OCI-LY7 (cell line): ENCODE results near the gene SH3RF3.

Experiments
- CTCF ChIP-seq: fragments of 200-600 bp; sonication (generic); conservative IDR thresholded peaks from 2 replicates; pipeline ENCODE4 v1.5.1; 2014; ENCODE audit warnings: mild to moderate bottlenecking, antibody characterized with exemption, low read length, moderate library complexity, mixed read lengths
- EZH2phosphoT487 ChIP-seq: fragments of 200-600 bp; sonication (generic); IDR thresholded peaks from 2 replicates; pipeline ENCODE4 v1.6.1; 2018; ENCODE audit warnings: low read depth, borderline replicate concordance, mild to moderate bottlenecking, mixed run types, antibody characterized with exemption, low read length, moderate library complexity, mixed read lengths

GRCh38 chr2:109287838-109288237 is 158.8 kb downstream of the SH3RF3 start:
- no peak for TF ChIP-seq CTCF
- no peak for TF ChIP-seq EZH2phosphoT487
